Measurements from ENCODE around the gene RGPD8. TPM values are rescaled to one million over a fixed set of nuclear protein-coding genes. Genes with fewer than 3 reads are reported as not detected.

The RGPD8 gene
- polyA plus RNA-seq, 1 donor from 2014 or later: 6.8 TPM

GRCh38 chr2:112342067-112342550 lies 91.3 kb downstream of the RGPD8 start:
- no peaks in the 10 kb centered on the region for H3F3A ChIP-seq (ENCODE audit: insufficient read depth, low read length, poor library complexity, severe bottlenecking)
- no peaks in the 10 kb centered on the region for H3K79me2 ChIP-seq (replicated peaks; ENCODE audit: insufficient read depth, low read length)
- H3K36me3 ChIP-seq (ENCODE audit: insufficient read depth, low read length): no peaks in the 10 kb centered on the region
- no peak overlapping the region for H3K27ac ChIP-seq (ENCODE audit: low read length)
- no peak for TF ChIP-seq SMC3 (conservative IDR thresholded peaks at IDR 0.05; ENCODE audit: poor library complexity)
- TF ChIP-seq POLR2AphosphoS5 (IDR thresholded peaks at IDR 0.05): no peak
- H2AFZ ChIP-seq (ENCODE audit: low read depth, low read length): no peak overlapping the region
- no peak overlapping the region for H3K4me2 ChIP-seq (ENCODE audit: low read length)
- H3K4me3 ChIP-seq (ENCODE audit: low read length): no peak overlapping the region
- no peaks in the 10 kb centered on the region for H3K9me2 ChIP-seq (ENCODE audit: insufficient read depth, low read length)
- H3K9me3 ChIP-seq (ENCODE audit: low read length): no peaks in the 10 kb centered on the region
- H4K20me1 ChIP-seq (ENCODE audit: insufficient read depth): no peaks in the 10 kb centered on the region
- no peaks in the 10 kb centered on the region for H3K27me3 ChIP-seq (ENCODE audit: insufficient read depth, low read depth, low read length)
- H3K9ac ChIP-seq (ENCODE audit: low read length): no peak overlapping the region

GRCh38 chr2:112340475-112341267 lies 92.8 kb downstream of the RGPD8 start:
- no peak for TF ChIP-seq RAD21 (conservative IDR thresholded peaks at IDR 0.05)
- TF ChIP-seq EZH2 (IDR thresholded peaks at IDR 0.05; ENCODE audit: borderline replicate concordance, insufficient read depth, low read length, poor library complexity, severe bottlenecking): no peak
- no peak for TF ChIP-seq POLR2AphosphoS5 (IDR thresholded peaks at IDR 0.05)
- TF ChIP-seq, protein P1, sequence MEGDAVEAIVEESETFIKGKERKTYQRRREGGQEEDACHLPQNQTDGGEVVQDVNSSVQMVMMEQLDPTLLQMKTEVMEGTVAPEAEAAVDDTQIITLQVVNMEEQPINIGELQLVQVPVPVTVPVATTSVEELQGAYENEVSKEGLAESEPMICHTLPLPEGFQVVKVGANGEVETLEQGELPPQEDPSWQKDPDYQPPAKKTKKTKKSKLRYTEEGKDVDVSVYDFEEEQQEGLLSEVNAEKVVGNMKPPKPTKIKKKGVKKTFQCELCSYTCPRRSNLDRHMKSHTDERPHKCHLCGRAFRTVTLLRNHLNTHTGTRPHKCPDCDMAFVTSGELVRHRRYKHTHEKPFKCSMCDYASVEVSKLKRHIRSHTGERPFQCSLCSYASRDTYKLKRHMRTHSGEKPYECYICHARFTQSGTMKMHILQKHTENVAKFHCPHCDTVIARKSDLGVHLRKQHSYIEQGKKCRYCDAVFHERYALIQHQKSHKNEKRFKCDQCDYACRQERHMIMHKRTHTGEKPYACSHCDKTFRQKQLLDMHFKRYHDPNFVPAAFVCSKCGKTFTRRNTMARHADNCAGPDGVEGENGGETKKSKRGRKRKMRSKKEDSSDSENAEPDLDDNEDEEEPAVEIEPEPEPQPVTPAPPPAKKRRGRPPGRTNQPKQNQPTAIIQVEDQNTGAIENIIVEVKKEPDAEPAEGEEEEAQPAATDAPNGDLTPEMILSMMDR (IDR thresholded peaks at IDR 0.05; ENCODE audit: poor library complexity, severe bottlenecking): no peak
- no peak for TF ChIP-seq TAF1 (IDR thresholded peaks at IDR 0.05; ENCODE audit: low read depth)
- TF ChIP-seq REST (IDR thresholded peaks at IDR 0.05; ENCODE audit: borderline replicate concordance): no peak
- TF ChIP-seq MXI1 (conservative IDR thresholded peaks at IDR 0.05; ENCODE audit: poor library complexity, severe bottlenecking): no peak
- TF ChIP-seq SMC3 (conservative IDR thresholded peaks at IDR 0.05; ENCODE audit: poor library complexity): no peak
- no peak for TF ChIP-seq EP300 (conservative IDR thresholded peaks at IDR 0.05; ENCODE audit: poor library complexity, severe bottlenecking)
- Histone ChIP-seq H3K27me3 (ENCODE audit: insufficient read depth, low read depth, low read length) (no peaks in the 10 kb centered on the region), H3K9me2 (ENCODE audit: insufficient read depth, low read length) (no peaks in the 10 kb centered on the region), H2AFZ (ENCODE audit: low read depth, low read length) (no peak overlapping the region), H3K9me3 (ENCODE audit: low read length) (no peaks in the 10 kb centered on the region), H3K79me2 (replicated peaks; ENCODE audit: insufficient read depth, low read length) (no peaks in the 10 kb centered on the region), H3K36me3 (ENCODE audit: insufficient read depth, low read length) (no peaks in the 10 kb centered on the region), H3F3A (ENCODE audit: insufficient read depth, low read length, poor library complexity, severe bottlenecking) (no peaks in the 10 kb centered on the region), H3K27ac (ENCODE audit: low read length) (no peak overlapping the region), H3K4me2 (ENCODE audit: low read length) (no peak overlapping the region), H4K20me1 (ENCODE audit: insufficient read depth) (no peaks in the 10 kb centered on the region), H3K9ac (ENCODE audit: low read length) (no peak overlapping the region), H3K4me3 (ENCODE audit: low read length) (no peak overlapping the region)

Data from neural cell (in vitro differentiated cells).